Loucy (cell line): ENCODE results near the gene PTCH1.

Experiments used
- CTCF ChIP-seq: fragments of 200-600 bp; sonication (generic); conservative IDR thresholded peaks from 2 replicates; pipeline ENCODE4 v1.5.1; 2014; ENCODE audit warnings: mild to moderate bottlenecking, antibody characterized with exemption, low read length
- EZH2phosphoT487 ChIP-seq: fragments of 200-600 bp; IDR thresholded peaks from 2 replicates; pipeline ENCODE4 v1.6.1; 2018; ENCODE audit warnings: antibody characterized with exemption, mild to moderate bottlenecking, moderate library complexity, borderline replicate concordance

- TF ChIP-seq CTCF (no peak), EZH2phosphoT487 (no peak)
Measured at GRCh38 chr9:95443301-95443700, 73.5 kb downstream of the PTCH1 start.
